Activated CD8-positive, alpha-beta T cell treated with anti-CD3 and anti-CD28 coated beads, Interleukin-2, amount 10 ng/mL, durations not matched to agents 7 days and 5 days (primary cell): ENCODE results near the gene HAUS8. TPM values are rescaled to one million over a fixed set of nuclear protein-coding genes. Genes with fewer than 3 reads are reported as not detected.
A peak's percentile ranks its signal among the peaks of the same experiment; 100 is the strongest.
"Not testable (repeated sequence)": the region's sequence is repeated elsewhere in the genome, so short reads cannot be mapped to it uniquely, and the experiment has no call there.

ENCODE experiments used
- ATAC-seq: fragments of 150-1000 bp; cut with Tn5 transposase; one replicate; pipeline ENCODE4 v1.10.0; 2021; ENCODE audit warnings: moderate library complexity
- CTCF ChIA-PET: fragments of 350-600 bp; sonication (Branson Sonifier 250); formaldehyde crosslinking; loops from one replicate; lab custom pipeline; 2021; ENCODE audit warnings: antibody characterized with exemption; lab: Charles Lee
- POLR2A ChIA-PET: fragments of 350-600 bp; sonication (Branson Sonifier 250); formaldehyde crosslinking; loops from one replicate; lab custom pipeline; 2021; ENCODE audit warnings: antibody characterized with exemption; lab: Charles Lee
- DNase-seq: peaks from one replicate; pipeline ENCODE4 v3.0.0-alpha.2; 2020
- H3K27ac Mint-ChIP-seq: one replicate; pipeline ENCODE4 v1.8.0; 2021; ENCODE audit warnings: mild to moderate bottlenecking, mixed read lengths
- H3K27me3 Mint-ChIP-seq: one replicate; pipeline ENCODE4 v1.8.0; 2021; ENCODE audit warnings: low read depth, mixed read lengths
- H3K36me3 Mint-ChIP-seq: one replicate; pipeline ENCODE4 v1.8.0; 2021; ENCODE audit warnings: low read depth, mixed read lengths
- H3K4me1 Mint-ChIP-seq: one replicate; pipeline ENCODE4 v1.8.0; 2021; ENCODE audit warnings: low read depth, mixed read lengths
- H3K4me3 Mint-ChIP-seq: one replicate; pipeline ENCODE4 v1.8.0; 2021; ENCODE audit warnings: mild to moderate bottlenecking, mixed read lengths
- H3K9me3 Mint-ChIP-seq: one replicate; pipeline ENCODE4 v1.8.0; 2022; ENCODE audit warnings: mixed read lengths; ENCODE audit not compliant: insufficient read depth
- total RNA-seq, 2 experiments: library from RNA; stranded (reverse); gene quantifications; one replicate each; pipeline ENCODE4 v1.2.3, GENCODE V29; 2021

Gene HAUS8
- total RNA-seq, 2 experiments from 2014 or later: 66.0 to 66.7 TPM

GRCh38 chr19:17110599-17110966 is 35.3 kb upstream of the HAUS8 start:
- Mint-ChIP-seq H3K4me1 (peaks cover 69% of the 10 kb centered on the region), H3K4me3 (no peak overlapping the region), H3K27me3 (no peaks in the 10 kb centered on the region), H3K9me3 (no peaks in the 10 kb centered on the region), H3K36me3 (peaks cover 76% of the 10 kb centered on the region), H3K27ac (peak overlapping the region; percentile 63)
- no peak for DNase-seq
- no peak for ATAC-seq
- POLR2A ChIA-PET: no interaction called here
- CTCF ChIA-PET: interaction anchor here (1.6 kb wide), 1 partner anchor 34 kb away, joined by 3 read pairs; no protein-coding TSS in a partner anchor

DNA sequence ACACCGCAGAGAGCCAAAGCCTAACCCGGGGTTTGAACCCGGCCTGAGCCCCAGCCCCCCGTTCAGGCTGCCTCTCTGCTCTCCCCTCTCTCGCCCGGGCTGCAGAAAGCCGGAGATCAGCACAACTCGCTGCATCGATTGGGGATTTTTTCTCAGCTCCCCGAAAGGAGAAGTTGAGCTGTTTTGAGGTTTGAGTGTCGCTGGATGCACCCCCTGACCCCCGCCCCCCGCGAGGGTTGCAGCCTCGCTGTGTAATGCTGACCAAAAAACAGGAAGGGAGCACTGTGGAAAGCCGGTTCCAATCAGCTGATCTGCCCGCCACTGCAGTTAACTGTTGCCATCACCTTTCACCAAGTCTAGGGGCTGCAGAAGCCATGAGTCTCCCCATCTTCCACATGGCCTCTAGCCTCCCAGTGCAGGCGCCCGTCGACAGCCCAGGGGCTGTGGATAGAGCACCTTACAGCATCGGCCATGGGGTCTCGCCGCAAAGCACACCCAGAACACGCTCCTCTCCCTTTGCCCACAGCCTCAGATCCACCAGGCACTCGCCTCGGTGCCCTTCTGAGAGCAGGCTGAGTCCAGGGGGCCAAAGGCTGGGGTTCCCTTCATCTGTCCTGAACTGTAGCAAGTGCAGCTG is 34.8 kb upstream of the HAUS8 start:
- ChIA-PET POLR2A (no interaction called here), CTCF (interaction anchor here (1.6 kb wide), 1 partner anchor 33 kb away, joined by 3 read pairs; no protein-coding TSS in a partner anchor)
- no peaks in the 10 kb centered on the region for H3K27me3 Mint-ChIP-seq
- no peaks in the 10 kb centered on the region for H3K9me3 Mint-ChIP-seq
- H3K36me3 Mint-ChIP-seq: peaks cover 77% of the 10 kb centered on the region
- peak; percentile 44 for DNase-seq
- H3K4me3 Mint-ChIP-seq: peak overlapping the region; percentile 17
- peaks cover 68% of the 10 kb centered on the region for H3K4me1 Mint-ChIP-seq
- peak; percentile 49 for ATAC-seq
- peak overlapping the region; percentile 63 for H3K27ac Mint-ChIP-seq

DNA sequence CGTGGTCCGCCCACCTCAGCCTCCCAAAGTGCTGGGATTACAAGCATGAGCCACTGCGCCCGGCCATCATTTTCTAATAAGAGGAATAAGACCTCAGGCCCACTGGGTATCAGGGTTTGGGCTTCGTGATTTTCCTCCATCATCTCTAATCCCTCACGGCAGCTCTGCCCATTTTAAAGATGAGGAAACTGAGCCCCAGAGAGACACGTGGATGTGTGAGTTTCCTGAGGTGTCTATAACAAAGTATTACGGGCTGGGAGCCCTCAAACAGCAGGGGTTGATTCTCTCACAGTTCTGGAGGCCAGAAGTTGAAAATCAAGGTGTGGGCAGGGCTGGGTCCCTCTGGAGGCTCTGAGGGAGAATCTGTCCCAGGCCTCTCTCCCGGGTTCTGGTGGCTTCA is 34.0 kb upstream of the HAUS8 start:
- DNase-seq: no peak
- Mint-ChIP-seq H3K4me1 (peaks cover 62% of the 10 kb centered on the region), H3K4me3 (no peak overlapping the region), H3K36me3 (peaks cover 74% of the 10 kb centered on the region), H3K9me3 (no peaks in the 10 kb centered on the region), H3K27ac (peak overlapping the region; percentile 63), H3K27me3 (no peaks in the 10 kb centered on the region)
- no peak for ATAC-seq
- ChIA-PET POLR2A (no interaction called here), CTCF (interaction anchor here (1.3 to 1.6 kb wide), 2 partner anchors 14 to 33 kb away, joined by 3 read pairs; no protein-coding TSS in a partner anchor)

DNA sequence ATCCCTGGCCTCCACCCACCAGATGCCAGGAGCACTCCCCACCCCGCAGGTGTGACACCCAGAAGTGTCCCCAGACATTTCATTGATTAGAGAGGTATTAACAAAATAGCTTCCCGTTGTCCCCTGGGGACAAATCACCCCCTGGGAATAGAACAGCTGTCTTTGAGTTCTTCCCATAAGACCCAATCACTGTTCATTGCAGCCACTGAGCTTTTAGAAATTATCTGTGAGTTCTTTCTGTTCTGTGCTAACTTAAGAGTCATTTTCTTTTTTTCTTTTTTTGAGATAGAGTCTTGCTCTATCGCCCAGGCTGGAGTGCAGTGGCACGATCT is 33.2 kb upstream of the HAUS8 start:
- Mint-ChIP-seq H3K9me3 (no peaks in the 10 kb centered on the region), H3K27ac (peak overlapping the region; percentile 55), H3K4me1 (peaks cover 57% of the 10 kb centered on the region), H3K4me3 (no peak overlapping the region), H3K27me3 (no peaks in the 10 kb centered on the region), H3K36me3 (peaks cover 73% of the 10 kb centered on the region)
- POLR2A ChIA-PET: interaction anchor here (0.8 kb wide), 1 partner anchor 18 kb away, joined by 3 read pairs; no protein-coding TSS in a partner anchor
- no peak for ATAC-seq
- DNase-seq: no peak
- CTCF ChIA-PET: interaction anchor here (0.6 to 1.3 kb wide), 2 partner anchors 13 to 27 kb away, joined by 3 read pairs; no protein-coding TSS in a partner anchor

DNA sequence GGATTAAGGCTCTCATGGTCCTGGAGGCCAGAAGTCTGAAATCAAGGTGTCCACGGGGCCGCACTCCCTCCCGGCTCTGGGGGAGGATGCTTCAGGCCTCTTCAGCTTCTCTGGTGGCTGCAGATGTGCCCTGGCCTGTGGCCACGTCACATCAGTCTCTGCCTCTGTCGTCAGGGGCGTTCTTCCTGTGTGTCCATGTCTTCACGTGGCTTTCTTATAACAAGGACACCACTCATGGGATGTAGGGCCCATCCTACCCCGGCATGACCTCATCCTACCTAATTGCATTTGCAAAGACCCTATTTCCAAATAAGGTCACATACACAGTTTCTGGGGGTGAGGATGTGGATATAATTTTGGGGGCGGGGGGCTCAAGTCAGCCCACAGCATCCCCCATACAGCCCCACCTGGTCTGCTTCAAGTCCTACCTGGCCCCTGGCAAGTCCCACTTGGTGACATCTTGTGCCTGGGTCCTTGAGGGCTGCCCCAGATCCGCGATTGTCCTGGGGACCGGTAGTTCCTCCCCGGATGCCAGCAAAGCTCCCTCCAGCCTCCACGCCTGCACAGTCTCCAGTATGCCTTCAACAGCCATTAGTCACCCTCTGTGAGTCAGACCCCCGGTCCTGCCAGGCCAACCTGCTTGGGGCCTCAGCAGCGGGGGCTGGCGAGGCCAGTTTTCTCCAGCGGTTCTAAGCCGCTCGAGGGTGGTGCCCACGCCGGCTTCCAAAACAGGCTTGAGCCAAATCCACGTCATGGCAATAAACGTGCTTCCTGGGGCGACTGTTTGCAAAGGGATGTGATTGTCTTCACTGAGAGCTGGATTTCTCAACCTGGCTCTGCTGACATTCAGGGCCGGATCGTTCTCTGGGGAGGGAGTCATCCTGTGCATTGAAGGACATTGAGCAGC is 32.5 kb upstream of the HAUS8 start:
- Mint-ChIP-seq H3K4me3 (no peak overlapping the region), H3K27ac (peak overlapping the region; percentile 55), H3K9me3 (no peaks in the 10 kb centered on the region), H3K36me3 (peaks cover 73% of the 10 kb centered on the region), H3K4me1 (peaks cover 56% of the 10 kb centered on the region), H3K27me3 (no peaks in the 10 kb centered on the region)
- ChIA-PET CTCF (interaction anchor here (0.6 to 1.3 kb wide), 2 partner anchors 13 to 27 kb away, joined by 3 read pairs; no protein-coding TSS in a partner anchor), POLR2A (interaction anchor here (0.8 kb wide), 1 partner anchor 18 kb away, joined by 3 read pairs; no protein-coding TSS in a partner anchor)
- ATAC-seq (no peak), DNase-seq (no peak)

GRCh38 chr19:17106964-17107363 is 31.7 kb upstream of the HAUS8 start:
- Mint-ChIP-seq H3K36me3 (peaks cover 74% of the 10 kb centered on the region), H3K4me1 (peaks cover 56% of the 10 kb centered on the region)
- H3K27me3 Mint-ChIP-seq, DNase-seq, POLR2A ChIA-PET, H3K9me3 Mint-ChIP-seq, H3K4me3 Mint-ChIP-seq, H3K27ac Mint-ChIP-seq, CTCF ChIA-PET, ATAC-seq: not testable (repeated sequence)

GRCh38 chr19:17105556-17105955 is 30.3 kb upstream of the HAUS8 start:
- Mint-ChIP-seq H3K9me3 (no peaks in the 10 kb centered on the region), H3K4me1 (peaks cover 52% of the 10 kb centered on the region), H3K27ac (no peak overlapping the region), H3K36me3 (peaks cover 76% of the 10 kb centered on the region), H3K4me3 (no peak overlapping the region), H3K27me3 (no peaks in the 10 kb centered on the region)
- CTCF ChIA-PET: no interaction called here
- POLR2A ChIA-PET: interaction anchor here (0.9 kb wide), 1 partner anchor 20 kb away, joined by 3 read pairs; no protein-coding TSS in a partner anchor
- DNase-seq: no peak
- no peak for ATAC-seq

GRCh38 chr19:17104679-17105078 is 29.4 kb upstream of the HAUS8 start:
- Mint-ChIP-seq H3K4me1 (peaks cover 47% of the 10 kb centered on the region), H3K36me3 (peaks cover 72% of the 10 kb centered on the region), H3K9me3 (no peaks in the 10 kb centered on the region), H3K27ac (no peak overlapping the region), H3K4me3 (no peak overlapping the region), H3K27me3 (no peaks in the 10 kb centered on the region)
- ATAC-seq: no peak
- ChIA-PET CTCF (no interaction called here), POLR2A (no interaction called here)
- DNase-seq: no peak

DNA sequence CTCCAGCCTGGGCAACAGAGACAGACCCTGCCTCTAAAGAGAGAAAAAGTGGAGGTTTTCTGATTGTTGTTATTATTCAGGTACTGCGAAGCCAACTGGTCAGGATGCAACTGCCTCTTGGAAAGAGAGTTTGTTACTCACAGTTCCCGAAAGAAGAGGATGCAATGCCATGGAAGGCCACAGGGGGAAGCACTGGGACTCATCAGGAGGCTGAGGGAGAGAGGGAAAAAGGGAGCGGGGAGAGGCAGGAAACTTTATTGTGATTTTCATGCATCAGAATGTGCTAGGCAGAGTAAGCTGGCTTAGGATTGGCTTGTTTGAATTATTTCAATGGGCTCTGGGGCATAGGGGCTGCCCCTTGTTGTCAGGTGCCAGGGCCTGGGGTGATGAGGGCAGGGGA is 27.9 kb upstream of the HAUS8 start:
- H3K4me3 Mint-ChIP-seq: no peak overlapping the region
- H3K9me3 Mint-ChIP-seq: no peaks in the 10 kb centered on the region
- ATAC-seq (no peak), DNase-seq (peak; percentile 33)
- H3K27ac Mint-ChIP-seq: peak overlapping the region; percentile 15
- CTCF ChIA-PET: interaction anchor here (1.2 kb wide), 1 partner anchor 22 kb away, joined by 3 read pairs; no protein-coding TSS in a partner anchor
- peaks cover 44% of the 10 kb centered on the region for H3K4me1 Mint-ChIP-seq
- no peaks in the 10 kb centered on the region for H3K27me3 Mint-ChIP-seq
- peaks cover 73% of the 10 kb centered on the region for H3K36me3 Mint-ChIP-seq
- POLR2A ChIA-PET: no interaction called here

DNA sequence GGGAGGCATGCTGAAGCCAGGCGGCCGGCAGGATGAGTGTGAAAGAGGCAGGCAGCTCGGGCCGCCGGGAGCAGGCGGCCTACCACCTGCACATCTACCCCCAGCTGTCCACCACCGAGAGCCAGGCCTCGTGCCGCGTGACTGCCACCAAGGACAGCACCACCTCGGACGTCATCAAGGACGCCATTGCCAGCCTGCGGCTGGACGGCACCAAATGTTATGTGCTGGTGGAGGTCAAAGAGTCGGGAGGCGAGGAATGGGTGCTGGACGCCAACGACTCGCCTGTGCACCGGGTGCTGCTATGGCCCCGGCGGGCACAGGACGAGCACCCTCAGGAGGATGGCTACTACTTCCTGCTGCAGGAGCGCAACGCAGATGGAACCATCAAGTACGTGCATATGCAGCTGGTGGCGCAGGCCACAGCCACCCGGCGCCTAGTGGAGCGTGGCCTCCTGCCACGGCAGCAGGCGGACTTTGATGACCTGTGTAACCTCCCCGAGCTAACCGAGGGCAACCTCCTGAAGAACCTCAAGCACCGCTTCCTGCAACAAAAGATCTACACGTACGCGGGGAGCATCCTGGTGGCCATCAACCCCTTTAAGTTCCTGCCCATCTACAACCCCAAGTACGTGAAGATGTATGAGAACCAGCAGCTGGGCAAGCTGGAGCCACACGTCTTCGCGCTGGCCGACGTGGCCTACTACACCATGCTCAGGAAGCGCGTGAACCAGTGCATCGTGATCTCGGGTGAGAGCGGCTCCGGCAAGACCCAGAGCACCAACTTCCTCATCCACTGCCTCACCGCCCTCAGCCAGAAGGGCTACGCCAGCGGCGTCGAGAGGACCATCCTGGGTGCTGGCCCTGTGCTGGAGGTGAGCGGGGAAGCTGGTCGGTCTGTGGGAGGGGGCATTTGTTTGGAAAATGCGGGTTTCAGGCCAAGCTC is 26.7 kb upstream of the HAUS8 start:
- ChIA-PET POLR2A (interaction anchor here (1.3 kb wide), 1 partner anchor 24 kb away, joined by 3 read pairs; no protein-coding TSS in a partner anchor), CTCF (no interaction called here)
- ATAC-seq (no peak), DNase-seq (no peak)
- H3K36me3 Mint-ChIP-seq: peaks cover 68% of the 10 kb centered on the region
- H3K27ac Mint-ChIP-seq: no peak overlapping the region
- no peak overlapping the region for H3K4me3 Mint-ChIP-seq
- no peaks in the 10 kb centered on the region for H3K27me3 Mint-ChIP-seq
- no peaks in the 10 kb centered on the region for H3K9me3 Mint-ChIP-seq
- H3K4me1 Mint-ChIP-seq: peaks cover 38% of the 10 kb centered on the region

- ChIA-PET POLR2A (interaction anchor here (1.2 kb wide), 1 partner anchor 22 kb away, joined by 3 read pairs; no protein-coding TSS in a partner anchor), CTCF (no interaction called here)
- no peaks in the 10 kb centered on the region for H3K9me3 Mint-ChIP-seq
- H3K4me1 Mint-ChIP-seq: peaks cover 41% of the 10 kb centered on the region
- DNase-seq (no peak), ATAC-seq (no peak)
- H3K27me3 Mint-ChIP-seq: no peaks in the 10 kb centered on the region
- H3K4me3 Mint-ChIP-seq: no peak overlapping the region
- peaks cover 53% of the 10 kb centered on the region for H3K36me3 Mint-ChIP-seq
- no peak overlapping the region for H3K27ac Mint-ChIP-seq
Observed at GRCh38 chr19:17098326-17098725, 23.1 kb upstream of the HAUS8 start.
